OCI-LY3 (cell line): ENCODE data around the gene TPGS1.

Source experiments
- H2AFZ ChIP-seq: fragments of 200-600, 300-600 bp; shearing (Covaris generic); 2 replicates; pipeline ENCODE4 v1.6.0; 2014; ENCODE audit warnings: antibody characterized with exemption, low read depth, low read length
- H3K27ac ChIP-seq: fragments of 200-600, 300-600 bp; sonication (generic); 2 replicates; pipeline ENCODE4 v1.5.1; 2014; ENCODE audit warnings: mild to moderate bottlenecking, low read length, moderate library complexity, mixed read lengths
- H3K27me3 ChIP-seq: fragments of 200-600, 300-600 bp; sonication (generic); 2 replicates; pipeline ENCODE4 v1.6.1; 2014; ENCODE audit warnings: low read depth, low read length, mixed read lengths
- H3K36me3 ChIP-seq: fragments of 200-600, 300-600 bp; sonication (generic); replicated peaks from 2 replicates; pipeline ENCODE3; 2014; ENCODE audit warnings: low read depth, low read length, mixed read lengths
- H3K4me1 ChIP-seq: fragments of 300-600, 200-600 bp; sonication (generic); 2 replicates; pipeline ENCODE4 v1.6.1; 2014; ENCODE audit warnings: low read length, mixed read lengths
- H3K4me2 ChIP-seq: fragments of 200-600, 300-600 bp; sonication (generic); 2 replicates; pipeline ENCODE4 v1.6.1; 2014; ENCODE audit warnings: low read length, mixed read lengths
- H3K4me3 ChIP-seq: fragments of 300-600, 200-600 bp; sonication (generic); 2 replicates; pipeline ENCODE4 v1.5.1; 2014; ENCODE audit warnings: antibody characterized with exemption, mild to moderate bottlenecking, low read length, moderate library complexity
- H3K79me2 ChIP-seq: fragments of 300-600, 200-600 bp; shearing (Covaris generic); 2 replicates; pipeline ENCODE4 v1.6.1; 2014; ENCODE audit warnings: mild to moderate bottlenecking, low read length, mixed read lengths
- H3K9ac ChIP-seq: fragments of 300-600, 200-600 bp; shearing (Covaris generic); 2 replicates; pipeline ENCODE4 v1.6.0; 2014; ENCODE audit warnings: mild to moderate bottlenecking, low read length, moderate library complexity
- H3K9me3 ChIP-seq: fragments of 200-600, 300-600 bp; shearing (Covaris generic); 2 replicates; pipeline ENCODE4 v1.6.1; 2014; ENCODE audit warnings: low read length, mixed read lengths; ENCODE audit not compliant: insufficient read depth
- H4K20me1 ChIP-seq: fragments of 200-600, 300-600 bp; sonication (generic); 2 replicates; pipeline ENCODE4 v1.6.1; 2016; ENCODE audit warnings: low read length, mixed read lengths; ENCODE audit not compliant: insufficient read depth
- EZH2phosphoT487 ChIP-seq: fragments of 200-600 bp; shearing (Covaris generic); IDR thresholded peaks from 2 replicates; pipeline ENCODE4 v1.6.1; 2018; ENCODE audit warnings: antibody characterized with exemption, mixed run types, low read depth
- TF ChIP-seq, protein P1 (sequence below): fragments of 200-600, 300-600 bp; sonication (generic); IDR thresholded peaks from 2 replicates; pipeline ENCODE4 v1.5.1; 2014; ENCODE audit warnings: antibody characterized with exemption, low read length, low read depth

TPGS1 gene

DNA sequence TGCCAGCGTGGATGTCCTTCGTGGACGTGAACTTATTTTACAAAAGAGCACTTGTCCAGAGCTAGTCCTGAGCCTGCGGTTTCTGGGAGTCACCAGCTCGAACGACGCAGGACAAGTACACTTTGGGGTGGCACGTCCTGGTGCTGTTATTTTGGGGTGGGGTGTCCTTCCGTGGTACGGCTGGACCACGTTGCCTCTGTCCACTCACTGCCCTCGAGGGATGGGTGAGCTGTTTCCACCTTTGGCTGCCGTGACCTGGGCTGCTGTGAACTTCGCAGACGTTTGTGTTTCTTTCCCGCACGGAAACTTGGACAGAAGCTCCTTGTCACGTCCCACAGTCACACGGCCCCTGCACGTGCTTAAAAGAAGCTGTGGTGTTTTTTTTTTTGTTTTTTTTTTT, 47.5 kb downstream of the TPGS1 start:
- H3K4me2 ChIP-seq = no peak overlapping the region
- H3K9ac ChIP-seq = no peak overlapping the region
- no peak overlapping the region for H3K4me3 ChIP-seq
- H3K4me1 ChIP-seq = no peaks in the 10 kb centered on the region
- no peak overlapping the region for H2AFZ ChIP-seq
- H4K20me1 ChIP-seq = no peaks in the 10 kb centered on the region
- no peaks in the 10 kb centered on the region for H3K36me3 ChIP-seq
- TF ChIP-seq, protein P1, sequence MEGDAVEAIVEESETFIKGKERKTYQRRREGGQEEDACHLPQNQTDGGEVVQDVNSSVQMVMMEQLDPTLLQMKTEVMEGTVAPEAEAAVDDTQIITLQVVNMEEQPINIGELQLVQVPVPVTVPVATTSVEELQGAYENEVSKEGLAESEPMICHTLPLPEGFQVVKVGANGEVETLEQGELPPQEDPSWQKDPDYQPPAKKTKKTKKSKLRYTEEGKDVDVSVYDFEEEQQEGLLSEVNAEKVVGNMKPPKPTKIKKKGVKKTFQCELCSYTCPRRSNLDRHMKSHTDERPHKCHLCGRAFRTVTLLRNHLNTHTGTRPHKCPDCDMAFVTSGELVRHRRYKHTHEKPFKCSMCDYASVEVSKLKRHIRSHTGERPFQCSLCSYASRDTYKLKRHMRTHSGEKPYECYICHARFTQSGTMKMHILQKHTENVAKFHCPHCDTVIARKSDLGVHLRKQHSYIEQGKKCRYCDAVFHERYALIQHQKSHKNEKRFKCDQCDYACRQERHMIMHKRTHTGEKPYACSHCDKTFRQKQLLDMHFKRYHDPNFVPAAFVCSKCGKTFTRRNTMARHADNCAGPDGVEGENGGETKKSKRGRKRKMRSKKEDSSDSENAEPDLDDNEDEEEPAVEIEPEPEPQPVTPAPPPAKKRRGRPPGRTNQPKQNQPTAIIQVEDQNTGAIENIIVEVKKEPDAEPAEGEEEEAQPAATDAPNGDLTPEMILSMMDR = no peak
- no peak for TF ChIP-seq EZH2phosphoT487
- H3K27ac ChIP-seq = no peak overlapping the region
- no peaks in the 10 kb centered on the region for H3K79me2 ChIP-seq
- no peaks in the 10 kb centered on the region for H3K27me3 ChIP-seq
- H3K9me3 ChIP-seq = no peaks in the 10 kb centered on the region

DNA sequence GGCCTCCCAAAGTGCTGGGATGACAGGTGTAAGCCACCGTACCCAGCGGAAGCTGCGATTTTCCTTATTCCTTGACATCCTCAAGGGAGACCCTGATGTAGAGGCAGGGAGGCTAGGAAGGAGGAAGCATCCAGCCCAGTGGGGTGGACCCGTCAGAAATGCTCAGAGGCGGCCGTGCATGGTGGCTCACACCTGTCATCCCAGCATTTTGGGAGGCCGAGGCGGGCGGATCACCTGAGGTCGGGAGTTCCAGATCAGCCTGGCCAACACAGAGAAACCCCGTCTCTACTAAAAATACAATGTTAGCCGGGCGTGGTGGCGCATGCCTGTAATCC, 48.1 kb downstream of the TPGS1 start:
- H4K20me1 ChIP-seq = no peaks in the 10 kb centered on the region
- H3K27me3 ChIP-seq = no peaks in the 10 kb centered on the region
- H2AFZ ChIP-seq = no peak overlapping the region
- no peaks in the 10 kb centered on the region for H3K36me3 ChIP-seq
- no peak overlapping the region for H3K9ac ChIP-seq
- no peak overlapping the region for H3K4me2 ChIP-seq
- no peak for TF ChIP-seq EZH2phosphoT487
- TF ChIP-seq, protein P1 = no peak
- no peak overlapping the region for H3K27ac ChIP-seq
- H3K79me2 ChIP-seq = no peaks in the 10 kb centered on the region
- no peak overlapping the region for H3K4me3 ChIP-seq
- H3K4me1 ChIP-seq = no peaks in the 10 kb centered on the region
- H3K9me3 ChIP-seq = no peaks in the 10 kb centered on the region

DNA sequence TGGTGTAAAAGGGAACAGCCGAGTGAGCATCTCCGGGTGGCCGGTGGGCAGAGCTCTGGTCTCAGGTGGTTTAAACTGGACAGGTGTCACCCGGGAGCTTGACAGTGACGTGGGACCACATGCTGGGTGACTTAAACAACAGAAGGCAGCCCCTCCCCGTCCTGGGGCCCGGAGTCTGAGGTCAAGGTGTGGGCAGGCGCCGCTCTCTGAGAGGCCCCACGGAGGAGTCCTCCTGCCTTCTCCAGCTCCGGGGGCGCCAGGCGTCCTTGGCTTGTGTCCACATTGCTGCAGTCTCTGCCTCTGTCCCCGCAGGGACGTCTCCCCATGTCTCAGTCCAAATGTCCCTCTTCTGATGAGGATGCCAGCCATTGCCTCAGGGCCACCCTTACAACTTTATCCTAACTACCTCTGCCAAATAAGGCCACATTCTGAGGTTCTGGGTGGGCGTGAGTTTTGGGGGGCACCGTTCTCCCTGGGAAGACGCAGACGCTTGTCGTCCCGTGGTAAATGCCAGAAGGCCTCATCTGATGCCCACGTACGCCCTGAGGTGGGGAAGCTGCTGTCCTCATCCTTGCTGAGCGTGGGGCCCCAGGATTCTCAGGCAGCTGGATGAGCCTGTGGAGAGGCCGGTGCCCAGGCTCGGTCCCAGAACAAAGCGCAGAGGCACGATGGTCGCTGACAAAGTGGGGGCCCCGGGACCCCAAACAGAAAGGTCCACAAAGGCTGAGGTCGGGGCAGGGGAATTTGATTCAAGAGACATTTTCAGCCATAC, 49.5 kb downstream of the TPGS1 start:
- no peak overlapping the region for H3K4me2 ChIP-seq
- no peak overlapping the region for H2AFZ ChIP-seq
- no peaks in the 10 kb centered on the region for H3K27me3 ChIP-seq
- no peaks in the 10 kb centered on the region for H3K9me3 ChIP-seq
- no peak overlapping the region for H3K9ac ChIP-seq
- H3K27ac ChIP-seq = no peak overlapping the region
- H3K36me3 ChIP-seq = no peaks in the 10 kb centered on the region
- H3K4me1 ChIP-seq = no peaks in the 10 kb centered on the region
- no peaks in the 10 kb centered on the region for H4K20me1 ChIP-seq
- no peak overlapping the region for H3K4me3 ChIP-seq
- TF ChIP-seq, protein P1 = no peak
- TF ChIP-seq EZH2phosphoT487 = no peak
- H3K79me2 ChIP-seq = no peaks in the 10 kb centered on the region

DNA sequence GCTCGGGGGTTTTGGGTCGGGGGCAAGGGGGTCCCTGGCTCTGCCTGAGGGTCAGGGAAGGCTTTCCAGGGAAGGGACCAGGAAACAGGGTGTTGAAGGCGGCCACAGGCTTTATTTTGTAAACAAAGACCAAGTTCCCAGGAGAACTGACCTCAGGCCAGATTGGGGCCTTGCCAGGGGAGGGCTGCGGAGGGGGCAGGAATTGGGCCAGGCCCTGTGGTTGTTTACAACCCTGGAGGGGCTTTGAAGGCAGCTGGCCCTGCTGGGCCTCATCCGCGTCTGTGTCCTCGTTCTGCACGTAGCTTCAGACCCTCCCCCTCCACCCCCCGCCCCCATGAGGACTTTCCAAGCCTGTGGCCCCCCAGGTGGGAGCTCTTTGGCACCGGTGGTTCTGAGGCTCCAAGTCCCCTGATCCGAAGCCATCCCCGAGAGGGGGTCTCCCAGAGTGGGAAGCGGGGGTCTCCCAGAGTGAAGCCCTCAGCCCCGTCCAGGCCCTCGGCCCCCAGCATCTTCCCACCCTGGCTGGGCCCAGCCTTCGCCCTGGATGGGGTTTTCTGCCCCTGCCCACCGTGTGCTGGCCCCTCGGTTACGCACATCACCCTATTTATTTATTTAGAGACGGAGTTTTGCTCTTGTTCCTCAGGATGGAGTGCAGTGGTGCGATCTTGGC, 51.6 kb downstream of the TPGS1 start:
- Histone ChIP-seq H3K4me3 (no peak overlapping the region), H4K20me1 (no peaks in the 10 kb centered on the region), H3K27me3 (no peaks in the 10 kb centered on the region), H3K27ac (no peak overlapping the region), H3K9me3 (no peaks in the 10 kb centered on the region), H2AFZ (no peak overlapping the region), H3K9ac (no peak overlapping the region), H3K4me2 (no peak overlapping the region), H3K79me2 (no peaks in the 10 kb centered on the region), H3K4me1 (no peaks in the 10 kb centered on the region), H3K36me3 (peaks cover 2% of the 10 kb centered on the region)
- TF ChIP-seq, protein P1 = no peak
- TF ChIP-seq EZH2phosphoT487 = no peak
